ENCODE data around the gene MATCAP1. TPM values are rescaled to one million over a fixed set of nuclear protein-coding genes. Genes with fewer than 3 reads are reported as not detected.
A peak's percentile ranks its signal among the peaks of the same experiment; 100 is the strongest.

MATCAP1 gene
- total RNA-seq, 1 donor from 2014 or later = 145 TPM

DNA sequence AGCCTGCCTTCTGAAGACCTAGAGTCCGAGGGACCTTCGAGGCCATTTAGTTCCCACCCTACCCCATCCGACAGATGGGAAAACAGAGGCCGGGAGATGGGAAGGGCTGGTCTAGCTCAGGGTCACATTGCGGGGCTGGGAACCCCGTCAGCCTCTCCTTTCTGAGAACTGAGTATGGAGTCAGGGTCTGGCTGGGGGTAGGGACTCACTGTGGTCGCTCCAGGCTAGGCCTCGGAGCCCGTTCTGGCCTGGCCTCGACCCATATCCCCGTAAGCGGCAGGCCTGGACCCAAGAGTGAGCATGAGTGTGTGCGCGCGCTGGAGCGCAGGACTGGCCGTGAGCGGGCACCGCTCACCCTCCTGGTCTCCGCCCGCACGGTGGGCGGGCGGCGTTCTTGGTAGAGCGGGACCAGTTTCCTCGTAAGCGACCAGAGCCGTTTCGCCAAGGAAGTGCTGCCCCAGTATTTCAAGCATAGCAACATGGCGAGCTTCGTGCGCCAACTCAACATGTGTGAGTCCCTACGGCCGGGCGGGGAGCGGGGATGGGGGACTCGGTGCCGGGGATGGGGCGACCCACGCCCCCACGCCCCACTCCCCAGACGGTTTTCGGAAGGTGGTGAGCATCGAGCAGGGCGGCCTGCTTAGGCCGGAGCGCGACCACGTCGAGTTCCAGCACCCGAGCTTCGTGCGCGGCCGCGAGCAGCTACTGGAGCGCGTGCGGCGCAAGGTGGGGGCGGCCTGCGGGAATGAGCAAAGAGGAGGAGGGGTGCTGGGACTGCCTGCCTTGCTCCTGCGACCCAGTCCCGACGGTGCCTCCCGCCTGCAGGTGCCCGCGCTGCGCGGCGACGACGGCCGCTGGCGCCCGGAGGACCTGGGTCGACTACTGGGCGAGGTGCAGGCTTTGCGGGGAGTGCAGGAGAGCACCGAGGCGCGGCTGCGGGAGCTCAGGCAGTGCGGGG lies 18.4 kb downstream of the MATCAP1 start:
- Mint-ChIP-seq H3K9me3 (ENCODE audit: low read depth) (no peaks in the 10 kb centered on the region), H3K36me3 (ENCODE audit: insufficient read depth) (no peaks in the 10 kb centered on the region), H3K27me3 (peaks cover 81% of the 10 kb centered on the region), H3K4me3 (ENCODE audit: low read depth) (no peak overlapping the region), H3K4me1 (ENCODE audit: low read depth) (peaks cover 6% of the 10 kb centered on the region), H3K27ac (no peak overlapping the region)
- no peak for DNase-seq (ENCODE audit: low spot score, unreplicated experiment)
- TF ChIP-seq, protein P1, sequence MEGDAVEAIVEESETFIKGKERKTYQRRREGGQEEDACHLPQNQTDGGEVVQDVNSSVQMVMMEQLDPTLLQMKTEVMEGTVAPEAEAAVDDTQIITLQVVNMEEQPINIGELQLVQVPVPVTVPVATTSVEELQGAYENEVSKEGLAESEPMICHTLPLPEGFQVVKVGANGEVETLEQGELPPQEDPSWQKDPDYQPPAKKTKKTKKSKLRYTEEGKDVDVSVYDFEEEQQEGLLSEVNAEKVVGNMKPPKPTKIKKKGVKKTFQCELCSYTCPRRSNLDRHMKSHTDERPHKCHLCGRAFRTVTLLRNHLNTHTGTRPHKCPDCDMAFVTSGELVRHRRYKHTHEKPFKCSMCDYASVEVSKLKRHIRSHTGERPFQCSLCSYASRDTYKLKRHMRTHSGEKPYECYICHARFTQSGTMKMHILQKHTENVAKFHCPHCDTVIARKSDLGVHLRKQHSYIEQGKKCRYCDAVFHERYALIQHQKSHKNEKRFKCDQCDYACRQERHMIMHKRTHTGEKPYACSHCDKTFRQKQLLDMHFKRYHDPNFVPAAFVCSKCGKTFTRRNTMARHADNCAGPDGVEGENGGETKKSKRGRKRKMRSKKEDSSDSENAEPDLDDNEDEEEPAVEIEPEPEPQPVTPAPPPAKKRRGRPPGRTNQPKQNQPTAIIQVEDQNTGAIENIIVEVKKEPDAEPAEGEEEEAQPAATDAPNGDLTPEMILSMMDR (IDR thresholded peaks at IDR 0.05; ENCODE audit: unreplicated experiment) = no peak

DNA sequence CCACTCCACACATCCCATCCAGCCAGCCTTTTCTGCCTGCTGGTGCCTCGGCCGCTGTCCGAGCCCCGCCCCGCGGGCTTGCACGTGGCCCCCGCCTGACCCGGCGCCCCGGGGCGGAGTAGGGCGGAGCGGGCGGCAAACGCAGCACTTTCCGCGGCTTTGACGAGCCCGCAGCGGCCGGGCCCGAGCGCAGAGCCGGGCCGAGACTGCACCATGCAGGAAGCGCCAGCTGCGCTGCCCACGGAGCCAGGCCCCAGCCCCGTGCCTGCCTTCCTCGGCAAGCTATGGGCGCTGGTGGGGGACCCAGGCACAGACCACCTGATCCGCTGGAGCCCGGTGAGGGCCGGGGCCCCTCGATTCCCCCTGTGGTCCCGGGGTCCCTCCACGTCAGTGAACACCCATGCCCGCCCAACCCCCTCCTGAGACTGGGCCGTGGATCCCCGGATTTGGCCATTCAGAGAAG lies 19.1 kb downstream of the MATCAP1 start, which contains the start of gene HSF4:
Gene HSF4, plus strand, starts transcription at position 147 of the 463 bp plus-strand sequence. Its CDS starts 67 bp downstream, at position 214.
- no peak for DNase-seq (ENCODE audit: low spot score, unreplicated experiment)
- H3K36me3 Mint-ChIP-seq (ENCODE audit: insufficient read depth) = no peaks in the 10 kb centered on the region
- no peak within 1 kb of the TSS for H3K27ac Mint-ChIP-seq
- H3K4me1 Mint-ChIP-seq (ENCODE audit: low read depth) = peaks cover 2% of the 10 kb centered on the region
- H3K9me3 Mint-ChIP-seq (ENCODE audit: low read depth) = no peaks in the 10 kb centered on the region
- peaks cover 80% of the 10 kb centered on the region for H3K27me3 Mint-ChIP-seq
- TF ChIP-seq, protein P1 (IDR thresholded peaks at IDR 0.05; ENCODE audit: unreplicated experiment) = no peak
- H3K4me3 Mint-ChIP-seq (ENCODE audit: low read depth) = peak within 1 kb of the TSS; percentile 31

DNA sequence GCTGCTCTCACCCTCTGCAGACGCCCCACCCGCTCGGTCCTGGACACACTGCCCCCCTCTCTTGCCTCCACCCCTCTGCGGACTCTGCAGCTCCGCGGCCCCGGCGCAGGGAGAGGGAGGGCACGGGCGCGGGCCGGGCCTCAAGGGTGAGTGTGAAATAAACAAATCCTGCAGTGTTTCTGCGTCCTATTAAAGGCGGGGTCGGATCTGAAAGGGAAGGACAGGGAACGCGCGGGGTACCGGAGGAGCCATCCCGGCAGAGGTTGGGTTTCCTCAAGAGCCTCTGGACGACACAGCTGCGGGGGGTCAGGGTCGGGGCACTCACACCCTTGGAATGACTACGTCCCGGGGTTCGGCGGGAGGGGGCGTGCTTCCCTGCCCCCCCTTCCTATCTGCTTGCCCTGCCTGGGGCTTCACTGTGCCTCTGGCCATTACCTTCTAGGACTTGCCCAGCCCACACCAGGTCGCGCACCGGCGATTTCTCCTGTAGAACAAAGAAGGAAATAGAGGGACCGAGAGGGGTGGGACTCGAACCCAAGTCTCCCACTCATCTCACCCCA lies 19.7 kb downstream of the MATCAP1 start:
- Mint-ChIP-seq H3K36me3 (ENCODE audit: insufficient read depth) (no peaks in the 10 kb centered on the region), H3K27ac (no peak overlapping the region), H3K4me3 (ENCODE audit: low read depth) (peak overlapping the region; percentile 31), H3K4me1 (ENCODE audit: low read depth) (peaks cover 2% of the 10 kb centered on the region), H3K9me3 (ENCODE audit: low read depth) (no peaks in the 10 kb centered on the region), H3K27me3 (peaks cover 80% of the 10 kb centered on the region)
- TF ChIP-seq, protein P1 (IDR thresholded peaks at IDR 0.05; ENCODE audit: unreplicated experiment) = no peak
- DNase-seq (ENCODE audit: low spot score, unreplicated experiment) = no peak

DNA sequence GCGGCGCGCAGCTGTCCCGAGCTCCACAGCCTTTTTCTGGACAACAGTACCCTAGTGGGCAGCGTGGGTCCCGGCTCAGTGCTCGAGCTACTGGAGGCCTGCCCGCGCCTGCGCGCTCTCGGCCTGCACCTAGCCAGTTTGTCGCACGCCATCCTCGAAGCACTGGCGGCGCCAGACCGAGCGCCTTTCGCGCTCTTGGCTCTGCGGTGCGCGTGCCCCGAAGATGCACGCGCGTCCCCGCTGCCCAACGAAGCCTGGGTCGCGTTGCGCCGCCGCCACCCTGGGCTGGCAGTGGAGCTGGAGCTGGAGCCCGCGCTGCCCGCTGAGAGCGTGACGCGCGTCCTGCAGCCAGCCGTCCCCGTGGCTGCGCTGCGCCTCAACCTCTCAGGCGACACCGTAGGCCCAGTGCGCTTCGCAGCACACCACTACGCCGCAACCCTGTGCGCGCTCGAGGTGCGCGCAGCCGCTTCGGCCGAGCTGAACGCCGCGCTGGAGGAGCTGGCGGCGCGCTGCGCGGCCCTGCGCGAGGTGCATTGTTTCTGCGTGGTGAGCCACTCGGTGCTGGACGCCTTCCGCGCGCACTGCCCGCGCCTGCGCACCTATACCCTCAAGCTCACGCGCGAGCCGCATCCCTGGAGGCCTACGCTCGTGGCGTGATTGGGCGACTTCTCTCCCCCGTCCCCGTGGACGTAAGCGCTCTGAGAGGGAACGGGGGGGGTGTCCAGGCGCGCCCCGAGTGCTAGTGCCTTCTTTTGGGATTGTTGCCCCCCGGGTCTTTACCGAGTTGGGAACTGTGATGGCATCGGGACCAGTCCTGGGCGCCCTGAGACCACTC lies 20.4 kb downstream of the MATCAP1 start:
- peaks cover 80% of the 10 kb centered on the region for H3K27me3 Mint-ChIP-seq
- no peaks in the 10 kb centered on the region for H3K9me3 Mint-ChIP-seq (ENCODE audit: low read depth)
- H3K4me3 Mint-ChIP-seq (ENCODE audit: low read depth) = peak overlapping the region; percentile 31
- no peak overlapping the region for H3K27ac Mint-ChIP-seq
- DNase-seq (ENCODE audit: low spot score, unreplicated experiment) = no peak
- H3K4me1 Mint-ChIP-seq (ENCODE audit: low read depth) = peaks cover 2% of the 10 kb centered on the region
- TF ChIP-seq, protein P1 (IDR thresholded peaks at IDR 0.05; ENCODE audit: unreplicated experiment) = no peak
- H3K36me3 Mint-ChIP-seq (ENCODE audit: insufficient read depth) = no peaks in the 10 kb centered on the region
